CD4-positive, CD25-positive, alpha-beta regulatory T cell (primary cell): Measurements from ENCODE around the gene MTHFD1L. TPM values are rescaled to one million over a fixed set of nuclear protein-coding genes. Genes with fewer than 3 reads are reported as not detected.
A peak's percentile ranks its signal among the peaks of the same experiment; 100 is the strongest.
"Not testable (repeated sequence)": the region's sequence is repeated elsewhere in the genome, so short reads cannot be mapped to it uniquely, and the experiment has no call there.

Experiments used
- ATAC-seq, 2 donors: fragments of 150-1000 bp; cut with Tn5 transposase; one replicate each; pipeline ENCODE4 v1.10.0; 2021; ENCODE audit warnings: low read depth in 2 of 2, moderate number of reproducible peaks in 2 of 2, moderate library complexity in 1 of 2
- DNase-seq, 3 donors: peaks; one replicate each; pipeline versions ENCODE4 v3.0.0 to v3.0.0-alpha.2; 2012 to 2022; ENCODE audit warnings: mixed read lengths in 1 of 3
- H3K27ac ChIP-seq: one replicate; pipeline ENCODE4 v1.7.0; 2013; ENCODE audit warnings: mild to moderate bottlenecking, low read length; ENCODE audit not compliant: insufficient read depth, poor library complexity, severe bottlenecking
- H3K27me3 ChIP-seq: one replicate; pipeline ENCODE4 v1.7.0; 2013; ENCODE audit warnings: low read length; ENCODE audit not compliant: control insufficient read depth, insufficient read depth
- H3K36me3 ChIP-seq: one replicate; pipeline ENCODE4 v1.7.0; 2013; ENCODE audit warnings: mild to moderate bottlenecking, low read length, moderate library complexity; ENCODE audit not compliant: control insufficient read depth, insufficient read depth
- H3K4me1 ChIP-seq: 2 replicates; pipeline ENCODE4 v1.7.0; 2013; ENCODE audit warnings: mild to moderate bottlenecking, low read length; ENCODE audit not compliant: insufficient read depth, control insufficient read depth, poor library complexity, severe bottlenecking
- H3K4me3 ChIP-seq: one replicate; pipeline ENCODE4 v1.7.0; 2013; ENCODE audit warnings: low read depth, mild to moderate bottlenecking, low read length, moderate library complexity
- H3K9me3 ChIP-seq, 2 experiments: 1 replicate in 1 of 2; 2 replicates in 1 of 2; pipeline ENCODE4 v1.7.0; 2013; ENCODE audit warnings: low read length in 2 of 2, mild to moderate bottlenecking in 1 of 2, moderate library complexity in 1 of 2; ENCODE audit not compliant: control insufficient read depth in 2 of 2
- H3K27ac Mint-ChIP-seq, 3 donors: one replicate each; pipeline ENCODE4 v1.8.0; 2020 to 2022; ENCODE audit warnings: mild to moderate bottlenecking in 3 of 3, mixed read lengths in 3 of 3, moderate library complexity in 2 of 3
- H3K27me3 Mint-ChIP-seq: one replicate; pipeline ENCODE4 v1.8.0; 2022; ENCODE audit warnings: mild to moderate bottlenecking, mixed read lengths
- H3K36me3 Mint-ChIP-seq: one replicate; pipeline ENCODE4 v1.8.0; 2020; ENCODE audit warnings: mixed read lengths
- H3K4me1 Mint-ChIP-seq, 4 donors: one replicate each; pipeline ENCODE4 v1.8.0; 2020 to 2022; ENCODE audit warnings: mixed read lengths in 4 of 4, mild to moderate bottlenecking in 1 of 4
- H3K4me3 Mint-ChIP-seq, 4 donors: one replicate each; pipeline ENCODE4 v1.8.0; 2020 to 2022; ENCODE audit warnings: mild to moderate bottlenecking in 4 of 4, mixed read lengths in 4 of 4, moderate library complexity in 3 of 4
- H3K9me3 Mint-ChIP-seq, 7 donors: one replicate each; pipeline ENCODE4 v1.8.0; 2020 to 2022; ENCODE audit warnings: mixed read lengths in 7 of 7, mild to moderate bottlenecking in 3 of 7, moderate library complexity in 2 of 7
- polyA plus RNA-seq, 4 donors: library from polyadenylated mRNA; unstranded; fragments of 300-500 nt; fragmentation: Illumina TruSeq; gene quantifications; one replicate each; pipeline ENCODE4 v1.2.3, GENCODE V29; 2021
- total RNA-seq: library from RNA; stranded (reverse); gene quantifications from one replicate; pipeline ENCODE4 v1.2.3, GENCODE V29; 2022

MTHFD1L gene
- total and polyA plus RNA-seq, 5 donors from 2014 or later, result 2.0 to 11.1 (median 3.4) TPM

DNA sequence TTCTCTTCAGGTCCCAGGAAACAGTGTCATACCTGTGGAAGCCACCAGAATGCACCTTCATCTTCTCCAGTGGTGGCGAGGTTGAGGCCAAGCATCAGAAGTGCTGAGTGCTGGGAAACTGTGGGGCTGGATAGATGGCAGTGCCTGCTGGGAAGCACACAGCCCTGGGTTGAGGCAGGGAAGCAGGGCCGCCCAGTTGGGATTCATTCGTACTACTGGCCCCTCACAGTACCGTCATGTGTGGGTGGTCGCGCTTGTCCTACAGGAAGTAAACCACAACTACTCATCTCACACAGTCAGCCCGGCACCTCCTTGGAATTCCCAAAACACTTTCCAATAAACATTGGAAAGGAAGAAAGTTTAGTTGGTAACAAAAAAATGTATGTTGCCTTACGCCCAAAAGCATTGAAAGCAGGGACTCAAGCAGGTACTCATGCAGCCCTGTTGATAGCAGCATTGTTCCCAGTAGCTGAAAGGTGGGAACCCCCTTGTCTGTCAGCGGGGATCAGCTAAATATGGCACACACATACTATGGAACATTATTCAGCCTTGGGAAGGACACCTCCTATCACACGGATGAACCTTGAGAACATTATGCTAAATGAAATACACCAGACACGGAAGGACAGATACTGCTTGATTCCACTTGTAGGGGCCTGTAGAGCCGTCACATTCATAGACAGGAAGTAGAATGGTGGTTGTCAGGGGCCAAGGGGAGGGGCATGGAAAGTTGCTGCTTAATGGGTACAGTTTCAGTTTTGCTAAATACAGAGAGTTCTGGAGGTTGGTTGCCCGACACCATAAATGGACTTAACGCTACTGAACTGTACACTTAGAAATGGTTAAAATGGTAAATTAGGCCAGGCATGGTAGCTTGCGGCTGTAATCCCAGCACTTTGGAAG is 162.7 kb downstream of the MTHFD1L start:
- no peak for ATAC-seq
- H3K9me3 Mint-ChIP-seq, result no peaks in the 10 kb centered on the region
- DNase-seq, result peak in 1 of 3 donors; percentile 52
- peaks cover 3% of the 10 kb centered on the region for H3K36me3 Mint-ChIP-seq
- H3K27ac ChIP-seq, result no peak overlapping the region
- peak overlapping the region in 1 of 3 donors; percentile 82 for H3K27ac Mint-ChIP-seq
- no peak overlapping the region for H3K4me3 Mint-ChIP-seq
- H3K4me3 ChIP-seq, result no peak overlapping the region
- no peaks in the 10 kb centered on the region for H3K4me1 ChIP-seq
- H3K36me3 ChIP-seq, result no peaks in the 10 kb centered on the region
- no peaks in the 10 kb centered on the region for H3K27me3 ChIP-seq
- H3K4me1 Mint-ChIP-seq, result peaks cover 2 to 10% (median 5%) of the 10 kb centered on the region in 4 donors
- H3K27me3 Mint-ChIP-seq, result no peaks in the 10 kb centered on the region
- no peaks in the 10 kb centered on the region for H3K9me3 ChIP-seq

DNA sequence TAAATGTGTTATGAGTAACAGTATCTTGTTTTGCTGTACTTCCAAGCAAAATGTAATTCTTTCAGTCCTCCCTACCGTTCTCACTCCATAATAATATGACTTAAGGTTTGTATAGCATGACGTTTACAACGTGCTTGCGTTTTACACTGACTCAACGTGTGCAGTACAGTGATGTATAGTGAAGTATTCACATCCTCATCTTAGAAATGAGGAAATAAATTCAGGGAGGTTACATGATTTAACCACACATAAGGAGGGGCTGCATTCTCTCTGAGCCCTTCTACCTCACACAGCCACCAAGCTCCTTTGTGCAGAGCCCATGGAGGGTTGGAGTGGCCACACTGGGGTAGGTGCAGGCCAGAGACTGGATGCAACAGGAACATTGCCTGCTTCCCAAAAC is 164.5 kb downstream of the MTHFD1L start:
- Histone ChIP-seq H3K9me3 (no peaks in the 10 kb centered on the region), H3K36me3 (no peaks in the 10 kb centered on the region), H3K27me3 (no peaks in the 10 kb centered on the region), H3K4me1 (no peaks in the 10 kb centered on the region), H3K27ac (no peak overlapping the region), H3K4me3 (no peak overlapping the region)
- Mint-ChIP-seq H3K9me3 (no peaks in the 10 kb centered on the region), H3K27ac (no peak overlapping the region), H3K36me3 (peaks cover 8% of the 10 kb centered on the region), H3K4me1 (peaks cover 2 to 10% (median 5%) of the 10 kb centered on the region in 4 donors), H3K27me3 (no peaks in the 10 kb centered on the region), H3K4me3 (no peak overlapping the region)
- ATAC-seq (no peak), DNase-seq (no peak)

DNA sequence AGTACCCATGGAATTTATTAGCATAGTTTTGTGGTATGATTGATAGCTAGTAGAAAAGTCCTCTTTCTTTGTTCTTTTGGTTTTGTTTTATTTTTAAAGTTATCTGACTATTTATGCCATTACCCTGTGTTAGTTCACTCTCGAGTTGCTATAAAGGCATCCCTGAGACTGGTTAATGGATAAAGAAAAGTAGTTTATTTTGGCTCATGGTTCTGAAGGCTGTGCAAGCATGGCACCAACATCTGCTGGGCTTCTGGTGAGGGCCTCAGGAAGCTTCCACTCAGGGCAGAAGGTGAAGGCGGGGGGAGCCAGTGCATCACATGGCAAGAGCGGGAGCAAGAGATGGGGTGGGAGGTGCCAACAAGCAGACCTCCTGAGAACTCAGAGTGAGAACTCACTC is 166.5 kb downstream of the MTHFD1L start:
- H3K36me3 ChIP-seq, result no peaks in the 10 kb centered on the region
- Mint-ChIP-seq H3K36me3 (peaks cover 20% of the 10 kb centered on the region), H3K4me3 (no peak overlapping the region), H3K27ac (no peak overlapping the region), H3K4me1 (peaks cover 2 to 10% (median 5%) of the 10 kb centered on the region in 4 donors), H3K9me3 (no peaks in the 10 kb centered on the region), H3K27me3 (no peaks in the 10 kb centered on the region)
- no peaks in the 10 kb centered on the region for H3K9me3 ChIP-seq
- H3K4me3 ChIP-seq, result no peak overlapping the region
- H3K4me1 ChIP-seq, result no peaks in the 10 kb centered on the region
- ATAC-seq (no peak), DNase-seq (no peak)
- no peaks in the 10 kb centered on the region for H3K27me3 ChIP-seq
- no peak overlapping the region for H3K27ac ChIP-seq

DNA sequence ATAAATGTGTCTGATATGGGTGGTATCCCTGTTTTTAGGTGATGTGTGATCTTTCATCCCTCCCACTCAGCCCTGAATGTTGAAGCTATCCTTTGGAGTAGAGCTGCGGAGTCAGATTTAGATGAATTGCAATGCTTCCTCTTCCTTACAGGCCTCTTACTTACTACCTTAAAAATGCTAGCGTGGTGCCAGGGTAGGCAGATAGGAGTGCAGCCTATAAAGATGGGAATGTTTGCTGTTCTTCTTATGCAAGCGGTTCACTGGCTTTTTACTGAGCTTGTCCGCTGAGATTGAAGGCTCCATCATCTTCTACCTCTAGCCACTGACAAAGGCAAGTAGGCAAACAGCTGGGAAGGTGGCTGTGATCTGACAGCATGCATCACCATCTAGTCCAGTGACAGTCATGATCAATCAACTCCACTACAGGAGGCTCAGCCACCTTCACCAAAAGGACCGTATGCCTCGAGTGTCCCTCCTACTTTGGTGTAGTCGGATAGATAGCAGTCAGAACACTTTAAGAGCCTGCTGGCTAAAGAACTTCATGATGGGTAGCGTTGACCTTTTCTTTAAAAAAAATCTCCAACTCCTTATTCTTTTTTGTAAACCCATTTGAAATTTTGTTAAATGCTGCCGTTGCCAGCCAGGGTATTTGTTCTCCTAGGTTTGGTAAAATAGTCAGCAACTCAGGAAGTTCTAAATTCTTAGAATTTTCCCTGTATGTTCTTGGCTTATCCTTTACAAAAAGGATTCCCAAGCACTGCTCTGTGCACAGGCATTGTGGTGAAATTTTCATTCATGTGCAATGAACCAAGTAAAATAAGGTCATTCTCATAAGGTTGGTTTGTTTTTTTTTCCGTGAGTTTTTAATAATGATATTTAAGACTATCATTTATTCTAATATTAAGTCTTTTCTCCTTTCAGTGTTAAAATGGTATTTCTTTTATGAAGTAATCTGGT is 169.6 kb downstream of the MTHFD1L start:
- H3K9me3 ChIP-seq, result no peaks in the 10 kb centered on the region
- H3K36me3 Mint-ChIP-seq, result peaks cover 36% of the 10 kb centered on the region
- H3K27me3 Mint-ChIP-seq, result no peaks in the 10 kb centered on the region

DNA sequence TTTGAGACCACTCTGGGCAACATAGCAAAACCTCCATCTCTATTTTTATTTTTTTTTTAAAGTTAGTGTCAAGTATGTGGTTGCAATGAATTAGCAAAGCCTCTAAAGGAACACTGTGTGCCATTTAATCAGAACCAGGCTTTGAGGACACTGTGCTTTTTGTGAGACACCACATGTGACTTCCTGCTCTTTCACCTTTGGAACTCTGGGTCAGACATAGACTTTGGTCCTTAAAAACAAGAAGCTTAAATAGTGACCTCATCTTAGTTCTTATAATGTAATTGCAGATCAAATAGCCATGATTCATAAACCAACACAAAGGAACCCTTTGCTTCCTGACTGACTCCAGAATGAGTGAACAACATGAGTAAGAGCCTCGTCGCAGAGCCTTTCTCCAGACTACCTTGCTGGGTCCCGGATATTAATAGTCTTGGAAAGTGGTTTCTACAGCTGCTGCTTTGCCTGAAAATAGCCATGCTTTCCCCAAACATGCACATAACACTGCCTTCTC is 170.8 kb downstream of the MTHFD1L start:
- H3K27me3 ChIP-seq, H3K36me3 ChIP-seq, H3K27ac ChIP-seq, DNase-seq, H3K27ac Mint-ChIP-seq, H3K9me3 Mint-ChIP-seq, H3K4me1 ChIP-seq, H3K27me3 Mint-ChIP-seq, H3K4me1 Mint-ChIP-seq, H3K4me3 ChIP-seq, H3K9me3 ChIP-seq, ATAC-seq, H3K4me3 Mint-ChIP-seq: not testable (repeated sequence)
- peaks cover 33% of the 10 kb centered on the region for H3K36me3 Mint-ChIP-seq

More for the DNA sequence above, 169.6 kb downstream of the MTHFD1L start:
- Histone ChIP-seq H3K27ac (no peak overlapping the region), H3K36me3 (no peaks in the 10 kb centered on the region), H3K4me1 (no peaks in the 10 kb centered on the region), H3K4me3 (no peak overlapping the region), H3K27me3 (no peaks in the 10 kb centered on the region)
- Mint-ChIP-seq H3K4me1 (peaks cover 0 to 4% (median 0%) of the 10 kb centered on the region in 4 donors), H3K27ac (no peak overlapping the region), H3K9me3 (no peaks in the 10 kb centered on the region), H3K4me3 (no peak overlapping the region)
- ATAC-seq, result no peak
- DNase-seq, result no peak

DNA sequence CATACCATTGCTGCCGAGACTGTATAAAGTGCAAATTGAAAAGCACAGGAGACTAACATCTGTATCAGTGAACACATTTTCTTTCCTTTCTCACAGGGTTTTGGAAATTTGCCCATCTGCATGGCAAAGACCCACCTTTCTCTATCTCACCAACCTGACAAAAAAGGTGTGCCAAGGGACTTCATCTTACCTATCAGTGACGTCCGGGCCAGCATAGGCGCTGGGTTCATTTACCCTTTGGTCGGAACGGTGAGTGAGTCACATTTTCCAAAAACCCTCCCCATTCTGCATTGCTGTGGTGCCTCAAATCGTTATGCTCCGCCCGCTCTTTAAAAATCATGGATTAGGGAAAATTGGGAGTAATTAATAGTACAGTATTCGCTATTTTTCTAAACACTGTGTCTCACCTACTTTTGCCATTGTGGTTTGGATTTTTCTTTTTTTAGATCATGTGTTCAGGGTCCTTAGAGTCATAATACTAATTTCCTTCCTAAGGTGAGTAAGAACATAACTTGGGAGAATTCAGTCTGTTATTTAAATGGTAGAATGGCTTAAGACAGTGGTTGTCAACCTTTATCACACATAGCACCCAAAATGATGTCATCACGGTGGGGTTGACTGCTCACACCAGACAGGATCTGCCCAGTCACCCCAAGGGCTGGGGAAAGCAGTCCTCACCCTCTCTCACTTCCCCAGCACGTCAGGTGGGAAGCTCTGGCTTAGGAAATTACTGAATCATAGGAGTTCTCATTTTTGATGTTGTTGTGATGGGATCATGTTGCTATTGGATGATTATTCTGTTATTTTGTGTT is 171.6 kb downstream of the MTHFD1L start:
- Mint-ChIP-seq H3K36me3 (peaks cover 33% of the 10 kb centered on the region), H3K4me1 (no peaks in the 10 kb centered on the region), H3K27ac (no peak overlapping the region), H3K4me3 (no peak overlapping the region), H3K27me3 (no peaks in the 10 kb centered on the region), H3K9me3 (no peaks in the 10 kb centered on the region)
- ATAC-seq (no peak), DNase-seq (no peak)
- Histone ChIP-seq H3K4me1 (no peaks in the 10 kb centered on the region), H3K36me3 (no peaks in the 10 kb centered on the region), H3K4me3 (no peak overlapping the region), H3K27me3 (no peaks in the 10 kb centered on the region), H3K27ac (no peak overlapping the region), H3K9me3 (no peaks in the 10 kb centered on the region)

DNA sequence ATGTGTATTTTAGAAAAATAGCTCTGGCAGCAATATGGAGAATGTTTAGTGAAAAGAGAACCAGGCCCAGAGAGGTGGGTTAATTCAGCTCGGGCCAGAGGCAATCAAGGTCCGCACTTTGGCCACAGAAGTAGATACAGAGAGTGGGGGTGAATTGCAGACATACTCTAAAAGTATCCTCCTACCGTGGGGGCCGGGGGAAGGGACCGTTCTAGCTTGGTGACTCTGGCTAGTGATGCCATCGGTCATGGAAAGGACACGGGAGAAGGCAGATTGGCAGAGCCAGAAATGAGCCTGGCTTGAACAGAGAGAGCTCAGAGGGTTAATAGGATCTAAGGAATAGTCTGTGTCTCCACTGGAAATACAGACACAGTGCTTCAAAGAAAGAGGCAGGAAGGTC is 173.1 kb downstream of the MTHFD1L start:
- no peaks in the 10 kb centered on the region for H3K36me3 ChIP-seq

More for the DNA sequence above, 173.1 kb downstream of the MTHFD1L start:
- H3K4me3 ChIP-seq, result no peak overlapping the region
- Mint-ChIP-seq H3K4me1 (no peaks in the 10 kb centered on the region), H3K27ac (peak overlapping the region in 1 of 3 donors; percentile 24), H3K27me3 (no peaks in the 10 kb centered on the region), H3K36me3 (peaks cover 29% of the 10 kb centered on the region), H3K9me3 (no peaks in the 10 kb centered on the region), H3K4me3 (no peak overlapping the region)
- no peaks in the 10 kb centered on the region for H3K27me3 ChIP-seq
- no peaks in the 10 kb centered on the region for H3K4me1 ChIP-seq
- H3K9me3 ChIP-seq, result no peaks in the 10 kb centered on the region
- no peak for ATAC-seq
- H3K27ac ChIP-seq, result no peak overlapping the region
- no peak for DNase-seq
